Measurements from ENCODE around the gene SEMA7A. TPM values are rescaled to one million over a fixed set of nuclear protein-coding genes. Genes with fewer than 3 reads are reported as not detected.

The SEMA7A gene
- total and polyA plus RNA-seq, 2 donors from 2014 or later = 2.8 to 3.6 TPM

DNA sequence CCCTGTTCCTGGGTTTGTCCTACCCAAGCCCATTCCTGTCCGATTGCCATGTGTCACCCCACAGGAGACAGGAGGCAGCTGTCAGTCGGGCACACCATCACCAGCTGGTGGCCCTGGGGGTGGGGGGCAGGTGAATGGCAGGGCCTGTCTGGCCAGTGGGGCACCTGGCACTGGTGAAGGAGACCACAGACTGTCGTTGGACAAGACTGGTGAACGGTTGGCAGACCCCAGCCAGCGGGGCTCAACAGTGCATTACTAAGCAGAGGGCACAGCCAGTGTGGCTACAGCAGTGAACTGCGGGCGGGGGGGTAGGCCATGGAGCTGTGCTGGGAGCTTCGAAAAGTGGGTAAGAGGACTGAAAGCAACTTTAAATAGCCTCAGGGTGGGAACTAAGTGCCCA, 2.1 kb downstream of the SEMA7A start:
- DNase-seq = peak in 2 of 5 donors; percentile 58 to 60
- Histone ChIP-seq H3K27ac (ENCODE audit: low read depth in 2 of 2, low read length in 2 of 2) (no peak overlapping the region), H3K9ac (ENCODE audit: low read length in 3 of 3) (no peak overlapping the region), H3K4me1 (ENCODE audit: control insufficient read depth in 2 of 3, insufficient read depth in 2 of 3, low read depth in 1 of 3, low read length in 3 of 3) (peaks cover 0 to 6% (median 0%) of the 10 kb centered on the region in 3 donors), H3K36me3 (ENCODE audit: control insufficient read depth in 2 of 3, insufficient read depth in 3 of 3, low read length in 3 of 3) (no peaks in the 10 kb centered on the region), H3K4me3 (ENCODE audit: low read length in 3 of 3) (no peak overlapping the region), H3K27me3 (ENCODE audit: control insufficient read depth, insufficient read depth, low read length) (no peaks in the 10 kb centered on the region), H3K9me3 (ENCODE audit: control insufficient read depth in 2 of 3, insufficient read depth in 1 of 3, low read length in 3 of 3) (no peaks in the 10 kb centered on the region)
- no peak for FAIRE-seq
- intact Hi-C loops (cut with DNase I) = no loop called here
- TF ChIP-seq, protein P1, sequence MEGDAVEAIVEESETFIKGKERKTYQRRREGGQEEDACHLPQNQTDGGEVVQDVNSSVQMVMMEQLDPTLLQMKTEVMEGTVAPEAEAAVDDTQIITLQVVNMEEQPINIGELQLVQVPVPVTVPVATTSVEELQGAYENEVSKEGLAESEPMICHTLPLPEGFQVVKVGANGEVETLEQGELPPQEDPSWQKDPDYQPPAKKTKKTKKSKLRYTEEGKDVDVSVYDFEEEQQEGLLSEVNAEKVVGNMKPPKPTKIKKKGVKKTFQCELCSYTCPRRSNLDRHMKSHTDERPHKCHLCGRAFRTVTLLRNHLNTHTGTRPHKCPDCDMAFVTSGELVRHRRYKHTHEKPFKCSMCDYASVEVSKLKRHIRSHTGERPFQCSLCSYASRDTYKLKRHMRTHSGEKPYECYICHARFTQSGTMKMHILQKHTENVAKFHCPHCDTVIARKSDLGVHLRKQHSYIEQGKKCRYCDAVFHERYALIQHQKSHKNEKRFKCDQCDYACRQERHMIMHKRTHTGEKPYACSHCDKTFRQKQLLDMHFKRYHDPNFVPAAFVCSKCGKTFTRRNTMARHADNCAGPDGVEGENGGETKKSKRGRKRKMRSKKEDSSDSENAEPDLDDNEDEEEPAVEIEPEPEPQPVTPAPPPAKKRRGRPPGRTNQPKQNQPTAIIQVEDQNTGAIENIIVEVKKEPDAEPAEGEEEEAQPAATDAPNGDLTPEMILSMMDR (IDR thresholded peaks at IDR 0.05; ENCODE audit: borderline replicate concordance, extremely low read depth, insufficient read depth) = no peak

DNA sequence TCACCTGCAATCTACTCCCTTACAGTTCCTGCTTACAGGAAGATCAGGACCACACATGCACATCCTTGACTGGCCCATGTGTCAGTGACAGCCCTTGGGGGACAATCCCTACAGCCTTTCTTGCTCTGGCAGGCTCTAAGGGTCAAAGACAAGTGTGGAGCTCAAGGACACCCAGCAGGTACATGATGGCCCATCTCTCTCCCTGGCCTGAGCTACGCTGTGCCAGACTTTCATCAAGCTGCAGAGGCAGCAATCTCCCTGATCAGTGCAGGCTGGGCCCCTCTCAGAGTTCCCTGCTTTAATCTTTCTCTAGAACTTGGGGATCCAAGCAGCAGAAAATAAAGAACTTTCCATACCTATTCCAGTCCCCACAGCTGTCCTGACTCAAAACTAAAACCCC, 2.6 kb downstream of the SEMA7A start:
- Histone ChIP-seq H3K9me3 (ENCODE audit: control insufficient read depth in 2 of 3, insufficient read depth in 1 of 3, low read length in 3 of 3) (no peaks in the 10 kb centered on the region), H3K4me1 (ENCODE audit: control insufficient read depth in 2 of 3, insufficient read depth in 2 of 3, low read depth in 1 of 3, low read length in 3 of 3) (peaks cover 0 to 6% (median 0%) of the 10 kb centered on the region in 3 donors), H3K9ac (ENCODE audit: low read length in 3 of 3) (no peak overlapping the region), H3K27ac (ENCODE audit: low read depth in 2 of 2, low read length in 2 of 2) (no peak overlapping the region), H3K27me3 (ENCODE audit: control insufficient read depth, insufficient read depth, low read length) (no peaks in the 10 kb centered on the region), H3K4me3 (ENCODE audit: low read length in 3 of 3) (no peak overlapping the region), H3K36me3 (ENCODE audit: control insufficient read depth in 2 of 3, insufficient read depth in 3 of 3, low read length in 3 of 3) (no peaks in the 10 kb centered on the region)
- TF ChIP-seq, protein P1 (IDR thresholded peaks at IDR 0.05; ENCODE audit: borderline replicate concordance, extremely low read depth, insufficient read depth) = no peak
- intact Hi-C loops (cut with DNase I) = no loop called here
- no peak for FAIRE-seq
- DNase-seq = peak in 1 of 5 donors; percentile 11

DNA sequence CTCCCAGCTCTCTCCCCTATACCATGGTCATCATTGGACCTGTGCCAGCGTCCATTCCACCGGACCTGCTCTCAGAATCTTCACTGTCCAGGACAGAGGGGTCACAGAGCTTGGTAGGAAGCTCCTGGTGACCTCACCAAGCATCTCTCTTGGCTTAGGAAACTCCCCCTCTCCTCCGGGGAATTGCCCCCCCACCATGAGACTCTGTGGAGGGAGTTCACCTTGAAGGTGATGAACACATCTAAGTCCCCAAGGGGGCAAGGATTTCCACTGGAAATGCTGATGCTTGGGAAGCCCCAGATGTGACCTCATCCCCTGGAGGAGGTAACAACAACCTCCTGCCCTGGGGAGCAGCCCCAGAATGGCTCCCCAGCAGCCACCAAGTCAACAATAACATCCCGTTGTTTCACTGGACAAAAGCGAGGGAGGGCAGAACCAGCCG, 3.2 kb downstream of the SEMA7A start:
- Histone ChIP-seq H3K27me3 (ENCODE audit: control insufficient read depth, insufficient read depth, low read length) (no peaks in the 10 kb centered on the region), H3K9ac (ENCODE audit: low read length in 3 of 3) (no peak overlapping the region), H3K36me3 (ENCODE audit: control insufficient read depth in 2 of 3, insufficient read depth in 3 of 3, low read length in 3 of 3) (no peaks in the 10 kb centered on the region), H3K27ac (ENCODE audit: low read depth in 2 of 2, low read length in 2 of 2) (no peak overlapping the region), H3K9me3 (ENCODE audit: control insufficient read depth in 2 of 3, insufficient read depth in 1 of 3, low read length in 3 of 3) (no peaks in the 10 kb centered on the region), H3K4me1 (ENCODE audit: control insufficient read depth in 2 of 3, insufficient read depth in 2 of 3, low read depth in 1 of 3, low read length in 3 of 3) (peaks cover 0 to 6% (median 2%) of the 10 kb centered on the region in 3 donors), H3K4me3 (ENCODE audit: low read length in 3 of 3) (no peak overlapping the region)
- TF ChIP-seq, protein P1 (IDR thresholded peaks at IDR 0.05; ENCODE audit: borderline replicate concordance, extremely low read depth, insufficient read depth) = no peak
- intact Hi-C loops (cut with DNase I) = no loop called here
- DNase-seq = peak in 1 of 5 donors; percentile 34
- no peak for FAIRE-seq

Data from kidney (tissue), 14 donors.